ENCODE results near the gene ZNF536.

DNA sequence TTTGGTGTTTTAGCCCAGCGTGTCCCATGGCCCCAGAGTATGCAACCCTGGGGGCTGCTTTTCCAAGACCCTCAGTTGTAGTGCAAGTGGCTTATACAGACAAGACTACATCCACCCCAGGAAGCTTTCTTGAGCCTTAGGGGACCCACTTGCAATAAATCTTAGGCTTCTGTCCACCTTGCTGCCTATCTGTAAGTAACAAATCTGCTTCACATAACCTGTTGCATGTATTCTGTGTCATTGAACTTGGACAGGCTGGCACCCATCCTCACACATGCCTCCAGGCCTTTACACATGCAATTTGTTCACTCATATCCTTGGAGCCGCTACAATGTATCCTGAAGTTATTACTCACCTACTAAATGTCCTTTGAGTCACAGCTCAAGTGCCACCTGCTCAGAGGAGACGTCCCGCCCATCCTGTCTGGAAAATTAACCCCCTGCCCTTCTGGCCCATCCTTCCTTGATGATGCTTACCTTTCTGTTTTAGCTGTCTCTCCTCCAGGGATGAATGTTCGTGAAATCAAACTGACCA, 101.2 kb downstream of the ZNF536 start:
- TF ChIP-seq, protein P1, sequence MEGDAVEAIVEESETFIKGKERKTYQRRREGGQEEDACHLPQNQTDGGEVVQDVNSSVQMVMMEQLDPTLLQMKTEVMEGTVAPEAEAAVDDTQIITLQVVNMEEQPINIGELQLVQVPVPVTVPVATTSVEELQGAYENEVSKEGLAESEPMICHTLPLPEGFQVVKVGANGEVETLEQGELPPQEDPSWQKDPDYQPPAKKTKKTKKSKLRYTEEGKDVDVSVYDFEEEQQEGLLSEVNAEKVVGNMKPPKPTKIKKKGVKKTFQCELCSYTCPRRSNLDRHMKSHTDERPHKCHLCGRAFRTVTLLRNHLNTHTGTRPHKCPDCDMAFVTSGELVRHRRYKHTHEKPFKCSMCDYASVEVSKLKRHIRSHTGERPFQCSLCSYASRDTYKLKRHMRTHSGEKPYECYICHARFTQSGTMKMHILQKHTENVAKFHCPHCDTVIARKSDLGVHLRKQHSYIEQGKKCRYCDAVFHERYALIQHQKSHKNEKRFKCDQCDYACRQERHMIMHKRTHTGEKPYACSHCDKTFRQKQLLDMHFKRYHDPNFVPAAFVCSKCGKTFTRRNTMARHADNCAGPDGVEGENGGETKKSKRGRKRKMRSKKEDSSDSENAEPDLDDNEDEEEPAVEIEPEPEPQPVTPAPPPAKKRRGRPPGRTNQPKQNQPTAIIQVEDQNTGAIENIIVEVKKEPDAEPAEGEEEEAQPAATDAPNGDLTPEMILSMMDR (IDR thresholded peaks at IDR 0.05; ENCODE audit: low read depth, low read length) = no peak
- TF ChIP-seq EZH2phosphoT487 (IDR thresholded peaks at IDR 0.05; ENCODE audit: low read depth) = no peak

All from OCI-LY3 (cell line).